GM13977 (cell line): ENCODE results near the gene ITPKC.
"Not testable (repeated sequence)": the region's sequence is repeated elsewhere in the genome, so short reads cannot be mapped to it uniquely, and the experiment has no call there.

ENCODE experiments used
- DNase-seq: peaks from one replicate; pipeline ENCODE4 v3.0.0; 2012; ENCODE audit warnings: low spot score
- in situ Hi-C: fragments of 300-500 bp; cut with MboI; formaldehyde crosslinking; loops from one replicate; pipeline ENCODE4 v1.12.0; 2022; ENCODE audit warnings: low sequenced_read_pairs, low pct_unique_long_range_greater_than_20kb, mixed read lengths, inconsistent platforms; ENCODE audit not compliant: unreplicated experiment
- TF ChIP-seq, protein P1 (sequence below): IDR thresholded peaks from 2 replicates; pipeline ENCODE4 v1.5.1; 2012; ENCODE audit warnings: mild to moderate bottlenecking, control low read depth; ENCODE audit not compliant: insufficient read depth; ENCODE audit errors: extremely low read depth, missing control alignments

ITPKC gene

DNA sequence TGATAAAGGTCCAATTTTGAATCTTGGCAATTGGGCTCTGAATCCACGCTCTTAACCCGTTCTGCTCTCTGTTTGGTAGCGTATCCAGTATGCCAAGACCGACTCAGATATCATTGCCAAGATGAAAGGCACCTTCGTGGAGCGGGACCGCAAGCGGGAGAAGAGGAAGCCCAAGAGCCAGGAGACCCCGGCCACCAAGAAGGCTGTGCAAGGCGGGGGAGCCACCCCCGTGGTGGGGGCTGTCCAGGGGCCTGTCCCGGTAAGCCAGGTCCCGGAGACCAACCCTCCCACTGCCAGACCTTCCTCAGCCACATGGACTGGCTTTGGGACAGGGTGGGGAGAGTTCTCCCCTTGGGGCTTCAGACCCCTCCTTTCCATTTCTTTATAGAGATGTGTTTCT lies 42.4 kb downstream of the ITPKC start:
- DNase-seq = no peak
- in situ Hi-C loops = no loop called here
- TF ChIP-seq, protein P1, sequence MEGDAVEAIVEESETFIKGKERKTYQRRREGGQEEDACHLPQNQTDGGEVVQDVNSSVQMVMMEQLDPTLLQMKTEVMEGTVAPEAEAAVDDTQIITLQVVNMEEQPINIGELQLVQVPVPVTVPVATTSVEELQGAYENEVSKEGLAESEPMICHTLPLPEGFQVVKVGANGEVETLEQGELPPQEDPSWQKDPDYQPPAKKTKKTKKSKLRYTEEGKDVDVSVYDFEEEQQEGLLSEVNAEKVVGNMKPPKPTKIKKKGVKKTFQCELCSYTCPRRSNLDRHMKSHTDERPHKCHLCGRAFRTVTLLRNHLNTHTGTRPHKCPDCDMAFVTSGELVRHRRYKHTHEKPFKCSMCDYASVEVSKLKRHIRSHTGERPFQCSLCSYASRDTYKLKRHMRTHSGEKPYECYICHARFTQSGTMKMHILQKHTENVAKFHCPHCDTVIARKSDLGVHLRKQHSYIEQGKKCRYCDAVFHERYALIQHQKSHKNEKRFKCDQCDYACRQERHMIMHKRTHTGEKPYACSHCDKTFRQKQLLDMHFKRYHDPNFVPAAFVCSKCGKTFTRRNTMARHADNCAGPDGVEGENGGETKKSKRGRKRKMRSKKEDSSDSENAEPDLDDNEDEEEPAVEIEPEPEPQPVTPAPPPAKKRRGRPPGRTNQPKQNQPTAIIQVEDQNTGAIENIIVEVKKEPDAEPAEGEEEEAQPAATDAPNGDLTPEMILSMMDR = no peak

DNA sequence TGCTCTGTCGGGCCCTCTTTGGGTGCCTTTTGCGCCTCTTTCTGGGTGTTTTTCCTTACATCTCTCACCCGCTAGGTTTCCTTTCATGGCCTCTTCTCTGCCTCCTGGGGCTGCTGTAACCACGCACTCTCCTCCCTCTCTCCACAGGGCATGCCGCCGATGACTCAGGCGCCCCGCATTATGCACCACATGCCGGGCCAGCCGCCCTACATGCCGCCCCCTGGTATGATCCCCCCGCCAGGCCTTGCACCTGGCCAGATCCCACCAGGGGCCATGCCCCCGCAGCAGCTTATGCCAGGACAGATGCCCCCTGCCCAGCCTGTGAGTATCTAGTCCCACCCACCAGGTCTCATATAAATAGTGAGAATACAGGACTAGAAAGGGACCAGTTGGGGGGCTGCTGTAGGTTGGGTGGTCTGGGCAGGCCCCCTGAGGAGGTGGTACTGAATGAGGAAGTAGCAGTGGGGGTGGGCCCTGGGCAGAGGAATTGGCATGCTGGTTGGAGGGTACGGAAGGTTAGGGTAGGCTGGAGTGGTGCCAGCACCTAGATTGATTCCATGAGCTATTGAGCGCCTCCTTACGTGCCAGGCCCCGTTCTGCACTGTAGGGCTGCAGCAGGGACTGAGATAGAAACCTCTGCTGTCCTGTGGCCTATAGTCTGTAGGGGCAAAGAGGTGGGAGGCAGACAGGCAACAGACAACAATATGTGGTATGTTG lies 46.0 kb downstream of the ITPKC start:
- in situ Hi-C loops = no loop called here

DNA sequence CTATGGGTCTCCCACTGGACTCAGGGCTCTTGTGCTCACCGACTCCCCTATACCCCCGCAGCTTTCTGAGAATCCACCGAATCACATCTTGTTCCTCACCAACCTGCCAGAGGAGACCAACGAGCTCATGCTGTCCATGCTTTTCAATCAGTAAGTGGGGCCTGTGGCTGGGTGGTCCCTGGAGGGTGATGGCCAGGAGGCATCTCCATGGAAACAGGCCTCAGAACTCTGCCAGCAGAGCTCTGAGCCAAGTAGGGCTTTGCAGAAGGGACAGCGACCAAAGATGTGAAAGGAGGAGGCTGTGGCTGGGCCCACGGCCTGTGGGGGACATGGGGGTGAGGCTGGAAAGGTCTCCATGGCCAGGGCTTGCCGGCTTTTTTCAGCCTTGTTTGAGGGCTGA lies 46.6 kb downstream of the ITPKC start:
- TF ChIP-seq, protein P1 = no peak
- in situ Hi-C loops = no loop called here
- no peak for DNase-seq

More for the DNA sequence above, 46.0 kb downstream of the ITPKC start:
- TF ChIP-seq, protein P1 = no peak
- DNase-seq = no peak

DNA sequence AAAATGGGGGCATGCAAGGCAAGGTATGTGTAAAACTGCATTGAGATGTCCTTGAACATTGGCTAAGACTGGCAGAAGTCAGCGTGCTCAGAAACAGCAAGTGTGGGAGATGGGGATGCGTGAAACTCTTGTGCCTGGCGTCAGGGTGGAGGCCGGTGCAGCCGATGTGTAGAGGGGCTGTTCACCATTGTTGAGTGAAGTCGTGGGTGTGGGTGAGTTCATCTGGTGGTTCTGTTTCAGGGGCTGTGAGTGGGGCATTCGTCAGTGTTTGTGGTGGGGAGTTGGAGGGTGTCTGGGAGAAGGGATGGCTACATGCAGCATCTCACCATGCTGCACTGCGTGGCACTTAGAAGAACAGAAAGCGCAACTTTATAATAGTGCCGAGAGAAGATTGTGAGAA lies 47.1 kb downstream of the ITPKC start:
- TF ChIP-seq, protein P1 = no peak
- in situ Hi-C loops = no loop called here
- DNase-seq = no peak

DNA sequence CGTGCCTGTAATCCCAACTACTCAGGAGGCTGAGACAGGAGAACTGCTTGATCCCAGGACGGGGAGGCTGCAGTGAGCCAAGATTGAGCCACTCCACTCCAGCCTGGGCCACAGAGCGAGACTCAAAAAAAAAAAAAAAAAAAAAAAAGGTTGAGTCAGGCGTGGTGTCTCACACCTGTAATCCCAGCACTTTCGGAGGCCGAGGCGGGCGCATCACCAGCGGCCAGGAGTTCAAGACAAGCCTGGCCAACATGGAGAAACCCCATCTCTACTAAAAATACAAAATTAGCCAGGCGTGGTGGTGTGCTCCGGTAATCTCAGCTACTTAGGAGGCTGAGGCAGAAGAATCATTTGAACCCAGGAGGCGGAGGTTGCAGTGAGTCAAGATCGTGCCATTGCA lies 49.5 kb downstream of the ITPKC start:
- in situ Hi-C loops, DNase-seq: not testable (repeated sequence)

DNA sequence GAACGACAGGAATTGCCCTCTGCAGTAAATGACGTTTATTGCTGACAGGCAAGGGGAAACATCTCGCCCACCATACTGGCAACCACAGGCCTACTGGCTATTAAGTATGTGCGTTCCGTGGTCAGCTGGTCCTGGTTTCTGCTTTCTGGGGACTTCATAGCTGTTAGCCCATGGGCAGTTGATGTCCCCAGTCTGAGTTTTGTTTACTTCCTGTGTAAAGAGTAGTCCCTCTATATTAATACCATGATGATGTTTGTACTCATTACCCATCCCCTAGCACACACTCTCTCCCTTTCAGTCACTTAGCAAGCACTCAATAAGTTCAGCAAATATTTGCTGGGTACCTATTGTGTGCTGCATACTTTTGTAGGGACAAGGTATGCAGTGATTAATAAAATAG lies 52.0 kb downstream of the ITPKC start:
- TF ChIP-seq, protein P1 = no peak
- in situ Hi-C loops = no loop called here

DNA sequence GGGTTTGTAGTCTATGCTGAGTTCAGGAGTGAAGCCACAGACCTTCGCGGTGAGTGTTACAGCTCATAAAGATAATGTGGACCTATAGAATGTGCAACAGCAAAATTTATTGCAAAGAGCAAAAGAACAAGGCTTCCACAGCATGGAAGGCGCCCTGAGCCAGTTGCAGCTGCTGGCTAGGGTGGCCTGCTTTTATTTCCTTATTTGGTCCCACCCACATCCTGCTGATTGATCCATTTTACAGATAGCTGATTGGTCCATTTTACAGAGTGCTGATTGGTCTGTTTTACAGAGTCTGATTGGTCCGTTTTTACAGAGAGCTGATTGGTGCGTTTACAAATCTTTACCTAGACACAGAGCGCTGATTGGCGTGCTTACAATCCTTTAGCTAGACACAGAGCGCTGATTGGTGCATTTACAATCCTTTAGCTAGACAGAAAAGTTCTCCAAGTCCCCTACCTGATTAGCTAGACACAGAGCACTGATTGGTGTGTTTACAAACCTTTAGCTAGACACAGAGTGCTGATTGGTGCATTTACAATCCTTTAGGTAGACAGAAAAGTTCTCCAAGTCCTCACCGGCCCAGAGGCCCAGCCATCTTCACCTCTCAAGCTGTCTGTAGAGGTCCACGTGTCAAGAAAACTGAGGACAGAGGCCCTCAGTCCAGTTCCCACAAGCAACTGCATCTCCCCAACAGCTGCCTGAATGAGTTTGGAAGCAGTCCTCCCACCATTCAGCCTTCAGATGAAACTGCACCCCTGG lies 54.4 kb downstream of the ITPKC start:
- in situ Hi-C loops, DNase-seq: not testable (repeated sequence)

More for the DNA sequence above, 52.0 kb downstream of the ITPKC start:
- no peak for DNase-seq
